Adrenal gland (tissue), 5 donors: Measurements from ENCODE around the gene CX3CR1.

Source experiments
- CTCF ChIP-seq, 6 experiments: fragments of 450-650 bp in 4 of 6; fragments of 200-600 bp in 2 of 6; sonication (generic) in 1 of 6; IDR thresholded peaks; 1 replicate in 5 of 6; 2 replicates in 1 of 6; pipeline versions ENCODE4 v1.5.1 to v1.8.0; 2016 to 2021; ENCODE audit warnings: antibody characterized with exemption in 6 of 6, mild to moderate bottlenecking in 2 of 6, moderate library complexity in 1 of 6
- POLR2A ChIP-seq, 2 donors: fragments of 450-650 bp; IDR thresholded peaks; one replicate each; pipeline ENCODE4 v1.6.1; 2017; ENCODE audit warnings: antibody characterized with exemption in 2 of 2, mild to moderate bottlenecking in 2 of 2, moderate library complexity in 1 of 2
- donor health status: DM: no; HTN: no; CAD: no.

- TF ChIP-seq CTCF (IDR thresholded peaks at IDR 0.05) (no peak), POLR2A (IDR thresholded peaks at IDR 0.05) (no peak)
Measured at GRCh38 chr3:39220407-39221140, 59.3 kb downstream of the CX3CR1 start.
